HCT116 (cell line): Measurements from ENCODE around the gene ACOX3. TPM values are rescaled to one million over a fixed set of nuclear protein-coding genes. Genes with fewer than 3 reads are reported as not detected.

Experiments used
- ATAC-seq: fragments of 200-7000 bp; cut with Tn5 transposase; 2 replicates; pipeline ENCODE4 v1.9.1; 2020; ENCODE audit warnings: mild to moderate bottlenecking, moderate library complexity
- BruUV-seq: library from RNA; stranded (reverse); fragments of 400-500 nt; replicated peaks from 2 replicates; lab custom pipeline; 2021; lab: Mats Ljungman, UMichigan
- CTCF ChIA-PET: fragments of 300-600 bp; sonication (Branson Sonifier 250); formaldehyde crosslinking; loops from one replicate; lab custom pipeline; 2021; ENCODE audit warnings: antibody characterized with exemption; lab: Charles Lee
- POLR2A ChIA-PET: fragments of 300-600, 350-600 bp; sonication (Branson Sonifier 250); formaldehyde crosslinking; loops from one replicate; lab custom pipeline; 2021; ENCODE audit warnings: antibody characterized with exemption; lab: Charles Lee
- RAD21 ChIA-PET, 2 experiments: fragments of 300-600 bp; sonication (Branson Sonifier 250); formaldehyde crosslinking; loops; one replicate each; lab custom pipeline; 2023; ENCODE audit warnings: low total read pairs in 2 of 2; ENCODE audit not compliant: uncharacterized antibody in 2 of 2, unreplicated experiment in 2 of 2, low non-redundant PET in 1 of 2; lab: Charles Lee
- DNase-seq: peaks from one replicate; pipeline ENCODE4 v3.0.0-alpha.2; 2010; ENCODE audit warnings: low read depth, low spot score
- H2AFZ ChIP-seq: fragments of 200-600 bp; shearing (Covaris generic), sonication (generic); 2 replicates; pipeline ENCODE4 v1.6.1; 2017; ENCODE audit warnings: low read depth, mixed run types, mixed read lengths, antibody characterized with exemption, low read length; ENCODE audit not compliant: poor library complexity, severe bottlenecking
- H3K27ac ChIP-seq: 2 replicates; pipeline ENCODE4 v1.5.1; 2012; ENCODE audit warnings: low read depth, low read length
- H3K27me3 ChIP-seq: fragments of 200-600 bp; sonication (generic); 2 replicates; pipeline ENCODE4 v1.6.1; 2016; ENCODE audit warnings: mixed run types, low read length, mixed read lengths; ENCODE audit not compliant: insufficient read depth
- H3K36me3 ChIP-seq, 2 experiments: fragments of 200-500 bp in 1 of 2; fragments of 200-600 bp in 1 of 2; sonication (Bioruptor generic) in 1 of 2; sonication (generic) in 1 of 2; 2 replicates each; pipeline versions ENCODE4 v1.5.1 to v1.6.1; 2014 to 2016; ENCODE audit warnings: low read length in 2 of 2, inconsistent platforms in 1 of 2, mixed read lengths in 1 of 2, mixed run types in 1 of 2; ENCODE audit not compliant: insufficient read depth in 2 of 2, control insufficient read depth in 1 of 2
- H3K4me1 ChIP-seq, 2 experiments: fragments of 200-600 bp in 1 of 2; sonication (generic) in 1 of 2; 2 replicates each; pipeline versions ENCODE4 v1.5.1 to v1.6.1; 2012 to 2017; ENCODE audit warnings: low read length in 2 of 2, inconsistent platforms in 1 of 2, mild to moderate bottlenecking in 1 of 2, mixed read lengths in 1 of 2, mixed run types in 1 of 2, moderate library complexity in 1 of 2; ENCODE audit not compliant: insufficient read depth in 2 of 2, control insufficient read depth in 1 of 2
- H3K4me2 ChIP-seq: fragments of 200-600 bp; sonication (generic); 2 replicates; pipeline ENCODE4 v1.6.1; 2017; ENCODE audit warnings: mixed run types, low read length, mixed read lengths
- H3K4me3 ChIP-seq, 2 experiments: fragments of 200-600 bp in 1 of 2; sonication (generic) in 1 of 2; replicated peaks in 1 of 2; 2 replicates each; pipeline ENCODE4 v1.5.1; 2011 to 2016; ENCODE audit warnings: low read length in 2 of 2, control low read depth in 1 of 2, low read depth in 1 of 2, mild to moderate bottlenecking in 1 of 2, mixed read lengths in 1 of 2, mixed run types in 1 of 2
- H3K79me2 ChIP-seq: fragments of 200-600 bp; sonication (generic); 2 replicates; pipeline ENCODE4 v1.6.1; 2017; ENCODE audit warnings: mild to moderate bottlenecking, mixed run types, low read length, moderate library complexity, mixed read lengths; ENCODE audit not compliant: insufficient read depth
- H3K9ac ChIP-seq: fragments of 200-600 bp; sonication (generic); 2 replicates; pipeline ENCODE4 v1.6.1; 2016; ENCODE audit warnings: low read length, mixed read lengths
- H3K9me2 ChIP-seq: fragments of 200-600 bp; sonication (generic), shearing (Covaris generic); 2 replicates; pipeline ENCODE4 v1.6.1; 2017; ENCODE audit warnings: mixed run types, mild to moderate bottlenecking, moderate library complexity; ENCODE audit not compliant: insufficient read depth
- H3K9me3 ChIP-seq, 2 experiments: fragments of 200-500 bp in 1 of 2; fragments of 200-600 bp in 1 of 2; sonication (Bioruptor generic) in 1 of 2; sonication (generic) in 1 of 2; 2 replicates each; pipeline ENCODE4 v1.6.1; 2014 to 2017; ENCODE audit warnings: low read length in 2 of 2, mixed read lengths in 2 of 2, inconsistent platforms in 1 of 2, low read depth in 1 of 2, mild to moderate bottlenecking in 1 of 2, mixed run types in 1 of 2, moderate library complexity in 1 of 2; ENCODE audit not compliant: control insufficient read depth in 1 of 2, insufficient read depth in 1 of 2
- H4K20me1 ChIP-seq: fragments of 200-600 bp; sonication (generic), shearing (Covaris generic); 2 replicates; pipeline ENCODE4 v1.6.1; 2017; ENCODE audit warnings: mixed run types, mild to moderate bottlenecking, moderate library complexity; ENCODE audit not compliant: insufficient read depth
- CBX3 ChIP-seq: IDR thresholded peaks from 2 replicates; pipeline ENCODE4 v1.6.1; 2012; ENCODE audit warnings: low read depth
- CTCF ChIP-seq, 3 experiments: fragments of 200-600 bp in 1 of 3; sonication (generic) in 1 of 3; IDR thresholded peaks in 2 of 3; conservative IDR thresholded peaks in 1 of 3; 2 replicates each; pipeline ENCODE4 v1.5.1; 2012 to 2017; ENCODE audit warnings: low read depth in 2 of 3, low read length in 2 of 3, antibody characterized with exemption in 1 of 3, borderline replicate concordance in 1 of 3, control low read depth in 1 of 3, mild to moderate bottlenecking in 1 of 3, mixed read lengths in 1 of 3, mixed run types in 1 of 3, moderate library complexity in 1 of 3; ENCODE audit not compliant: insufficient read depth in 1 of 3
- EGR1 ChIP-seq: IDR thresholded peaks from 2 replicates; pipeline ENCODE4 v1.6.1; 2012; ENCODE audit warnings: low read depth
- ELF1 ChIP-seq: IDR thresholded peaks from 2 replicates; pipeline ENCODE4 v1.6.1; 2012; ENCODE audit warnings: low read depth, borderline replicate concordance
- RAD21 ChIP-seq: IDR thresholded peaks from 2 replicates; pipeline ENCODE4 v1.6.1; 2012; ENCODE audit warnings: low read depth, mild to moderate bottlenecking
- SIN3A ChIP-seq: IDR thresholded peaks from 2 replicates; pipeline ENCODE4 v1.6.1; 2012; ENCODE audit warnings: low read depth
- SRF ChIP-seq: IDR thresholded peaks from 2 replicates; pipeline ENCODE4 v1.6.1; 2012; ENCODE audit warnings: low read depth
- TCF7L2 ChIP-seq: IDR thresholded peaks from 2 replicates; pipeline ENCODE4 v1.7.0; 2011; ENCODE audit warnings: borderline replicate concordance, inconsistent platforms; ENCODE audit not compliant: insufficient read depth, insufficient read length; ENCODE audit errors: extremely low read depth
- YY1 ChIP-seq: IDR thresholded peaks from 2 replicates; pipeline ENCODE4 v1.6.1; 2011; ENCODE audit warnings: low read length, low read depth, moderate library complexity, mild to moderate bottlenecking; ENCODE audit not compliant: insufficient replicate concordance; ENCODE audit errors: extremely low read depth
- ZBTB33 ChIP-seq: IDR thresholded peaks from 2 replicates; pipeline ENCODE4 v1.6.1; 2011; ENCODE audit warnings: mild to moderate bottlenecking, low read length, moderate library complexity; ENCODE audit not compliant: insufficient replicate concordance; ENCODE audit errors: extremely low read depth
- intact Hi-C: fragments of 100-400 bp; cut with micrococcal nuclease; formaldehyde crosslinking; loops from 2 replicates; pipeline ENCODE4 v1.10.0; 2022
- total RNA-seq: library from RNA; stranded (reverse); gene quantifications from one replicate; pipeline ENCODE4 v1.2.1, GENCODE V29; 2021; ENCODE audit not compliant: unreplicated experiment

ACOX3 gene
- total RNA-seq, 1 experiment from 2014 or later = 16.9 TPM

GRCh38 chr4:8332038-8332857, 108.3 kb downstream of the ACOX3 start:
- Histone ChIP-seq H3K9me3 (peaks cover 0 to 8% of the 10 kb centered on the region in 2 experiments; a peak in 3 of 4 replicates), H3K4me3 (no peak overlapping the region), H3K79me2 (no peaks in the 10 kb centered on the region), H3K4me1 (peaks cover 0 to 4% of the 10 kb centered on the region in 2 experiments; a peak in 1 of 4 replicates), H3K27ac (no peak overlapping the region), H3K4me2 (no peak overlapping the region), H3K27me3 (no peaks in the 10 kb centered on the region), H4K20me1 (no peaks in the 10 kb centered on the region), H3K9ac (no peak overlapping the region), H3K36me3 (no peaks in the 10 kb centered on the region), H3K9me2 (no peaks in the 10 kb centered on the region), H2AFZ (no peak overlapping the region)
- TF ChIP-seq RAD21 (no peak), SIN3A (no peak), SRF (no peak), TCF7L2 (no peak), CTCF (IDR thresholded peaks at IDR 0.05 in 2 of 3, conservative IDR thresholded peaks at IDR 0.05 in 1 of 3; ENCODE audit: borderline replicate concordance in 1 of 3, insufficient read depth in 1 of 3, low read depth in 2 of 3, low read length in 2 of 3) (no peak), YY1 (no peak), EGR1 (no peak), ZBTB33 (no peak), CBX3 (no peak), ELF1 (no peak)
- POLR2A ChIA-PET = no interaction called here
- no peak for ATAC-seq
- intact Hi-C loops = no loop called here
- CTCF ChIA-PET = no interaction called here
- no peak for DNase-seq
- RAD21 ChIA-PET = no interaction called here
- BruUV-seq = no TSS peak
